SK-N-SH treated with all-trans-retinoic acid at 6 μM for 48 hours (cell line): ENCODE measurements around the gene DDN.

Experiments
- ATAC-seq: fragments of 200-7000 bp; cut with Tn5 transposase; 3 replicates; pipeline ENCODE4 v1.9.1; 2020; ENCODE audit warnings: mild to moderate bottlenecking, moderate library complexity
- ARNTL ChIP-seq: fragments of 450-650 bp; formaldehyde crosslinking; IDR thresholded peaks from 2 replicates; pipeline ENCODE4 v1.5.0; 2020; ENCODE audit warnings: low read depth, mild to moderate bottlenecking, moderate library complexity, borderline replicate concordance
- BACH2 ChIP-seq: fragments of 250-450 bp; sonication (Bioruptor Pico); IDR thresholded peaks from 2 replicates; pipeline ENCODE4 v1.9.0; 2021; ENCODE audit warnings: mild to moderate bottlenecking, borderline replicate concordance
- CREB5 ChIP-seq: fragments of 250-450 bp; sonication (Bioruptor Pico); IDR thresholded peaks from 2 replicates; pipeline ENCODE4 v1.5.1; 2020; ENCODE audit warnings: low read depth, mild to moderate bottlenecking, moderate library complexity
- CSRNP3 ChIP-seq: fragments of 250-450 bp; sonication (Bioruptor Pico); IDR thresholded peaks from 2 replicates; pipeline ENCODE4 v1.5.1; 2021; ENCODE audit warnings: mild to moderate bottlenecking, moderate library complexity
- ESRRG ChIP-seq: fragments of 250-450 bp; sonication (Bioruptor Pico); IDR thresholded peaks from 2 replicates; pipeline ENCODE4 v1.6.1; 2021; ENCODE audit warnings: mild to moderate bottlenecking
- GLIS3 ChIP-seq: fragments of 250-450 bp; sonication (Bioruptor Pico); IDR thresholded peaks from 2 replicates; pipeline ENCODE4 v1.5.0; 2020; ENCODE audit warnings: mild to moderate bottlenecking, moderate library complexity
- ISL1 ChIP-seq: fragments of 250-450 bp; sonication (Bioruptor Pico); IDR thresholded peaks from 2 replicates; pipeline ENCODE4 v2.1.2; 2022; ENCODE audit warnings: mild to moderate bottlenecking, moderate library complexity
- OSR1 ChIP-seq: fragments of 250-450 bp; sonication (Bioruptor Pico); IDR thresholded peaks from 2 replicates; pipeline ENCODE4 v1.8.0; 2022; ENCODE audit warnings: moderate library complexity, mild to moderate bottlenecking, inconsistent platforms
- PATZ1 ChIP-seq: fragments of 250-450 bp; sonication (Bioruptor Pico); IDR thresholded peaks from 2 replicates; pipeline ENCODE4 v1.8.0; 2020; ENCODE audit warnings: mild to moderate bottlenecking, moderate library complexity, borderline replicate concordance
- POU6F1 ChIP-seq: fragments of 250-450 bp; sonication (Bioruptor Pico); IDR thresholded peaks from 2 replicates; pipeline ENCODE4 v1.8.0; 2021; ENCODE audit warnings: low read depth, mild to moderate bottlenecking, moderate library complexity, borderline replicate concordance
- PPARA ChIP-seq: fragments of 250-450 bp; sonication (Bioruptor Pico); IDR thresholded peaks from 2 replicates; pipeline ENCODE4 v1.5.0; 2020; ENCODE audit warnings: mild to moderate bottlenecking, borderline replicate concordance
- RARB ChIP-seq: fragments of 250-450 bp; sonication (Bioruptor Pico); IDR thresholded peaks from 2 replicates; pipeline ENCODE4 v1.8.0; 2021; ENCODE audit warnings: mild to moderate bottlenecking, moderate library complexity
- TOX ChIP-seq: fragments of 250-450 bp; sonication (Bioruptor Pico); IDR thresholded peaks from 2 replicates; pipeline ENCODE4 v1.8.0; 2021; ENCODE audit warnings: mild to moderate bottlenecking, moderate library complexity, borderline replicate concordance
- TSHZ2 ChIP-seq: fragments of 250-450 bp; sonication (Bioruptor Pico); IDR thresholded peaks from 2 replicates; pipeline ENCODE4 v1.5.0; 2020; ENCODE audit warnings: mild to moderate bottlenecking, moderate library complexity
- ZC3H10 ChIP-seq: fragments of 250-450 bp; sonication (Bioruptor Pico); IDR thresholded peaks from 2 replicates; pipeline ENCODE4 v1.5.1; 2021; ENCODE audit warnings: mild to moderate bottlenecking, moderate library complexity
- ZFP3 ChIP-seq: fragments of 250-450 bp; sonication (Bioruptor Pico); IDR thresholded peaks from 2 replicates; pipeline ENCODE4 v1.5.0; 2020; ENCODE audit warnings: mild to moderate bottlenecking, moderate library complexity
- ZFP30 ChIP-seq: fragments of 450-650 bp; formaldehyde crosslinking; IDR thresholded peaks from 2 replicates; pipeline ENCODE4 v1.5.0; 2022; ENCODE audit warnings: mild to moderate bottlenecking, moderate library complexity
- ZNF565 ChIP-seq: fragments of 450-650 bp; formaldehyde crosslinking; conservative IDR thresholded peaks from 2 replicates; pipeline ENCODE4 v1.5.0; 2020; ENCODE audit warnings: low read depth, mild to moderate bottlenecking, moderate library complexity
- ZNF70 ChIP-seq: fragments of 450-650 bp; formaldehyde crosslinking; IDR thresholded peaks from 2 replicates; pipeline ENCODE4 v1.5.0; 2020; ENCODE audit warnings: mild to moderate bottlenecking, moderate library complexity
- ZNF8 ChIP-seq: fragments of 450-650 bp; formaldehyde crosslinking; IDR thresholded peaks from 2 replicates; pipeline ENCODE4 v1.5.0; 2020; ENCODE audit warnings: mild to moderate bottlenecking, moderate library complexity

Gene DDN

GRCh38 chr12:49013428-49013827, 14.3 kb upstream of the DDN start:
- ATAC-seq: no peak
- TF ChIP-seq BACH2 (CRISPR knock-in tag): no peak
- no peak for TF ChIP-seq POU6F1
- no peak for TF ChIP-seq ZNF70
- no peak for TF ChIP-seq ZNF8 (CRISPR knock-in tag)
- TF ChIP-seq CSRNP3 (CRISPR knock-in tag): no peak
- TF ChIP-seq PPARA (CRISPR knock-in tag): no peak
- TF ChIP-seq CREB5: no peak
- TF ChIP-seq ZC3H10 (CRISPR knock-in tag): no peak
- no peak for TF ChIP-seq ESRRG (CRISPR knock-in tag)
- no peak for TF ChIP-seq OSR1 (CRISPR knock-in tag)
- TF ChIP-seq ISL1 (CRISPR knock-in tag): no peak
- no peak for TF ChIP-seq TOX (CRISPR knock-in tag)
- TF ChIP-seq PATZ1 (CRISPR knock-in tag): no peak
- no peak for TF ChIP-seq ZNF565
- no peak for TF ChIP-seq ARNTL (CRISPR knock-in tag)

GRCh38 chr12:49012739-49013138, 13.6 kb upstream of the DDN start:
- TF ChIP-seq POU6F1 (no peak), ZFP30 (CRISPR knock-in tag) (no peak), ESRRG (CRISPR knock-in tag) (no peak), ZNF8 (CRISPR knock-in tag) (no peak), GLIS3 (no peak), ARNTL (CRISPR knock-in tag) (no peak), ZNF70 (no peak), OSR1 (CRISPR knock-in tag) (no peak), CREB5 (no peak), ZNF565 (no peak), TSHZ2 (CRISPR knock-in tag) (no peak), TOX (CRISPR knock-in tag) (no peak), BACH2 (CRISPR knock-in tag) (no peak), ZFP3 (CRISPR knock-in tag) (no peak), ZC3H10 (CRISPR knock-in tag) (no peak), ISL1 (CRISPR knock-in tag) (no peak), RARB (CRISPR knock-in tag) (no peak), PATZ1 (CRISPR knock-in tag) (no peak), PPARA (CRISPR knock-in tag) (no peak)
- TF ChIP-seq, all 23 proteins: peak for 0
- ATAC-seq: no peak
